ENCODE results near the gene CAPN11.
"Not testable (repeated sequence)": the region's sequence is repeated elsewhere in the genome, so short reads cannot be mapped to it uniquely, and the experiment has no call there.

CAPN11 gene

DNA sequence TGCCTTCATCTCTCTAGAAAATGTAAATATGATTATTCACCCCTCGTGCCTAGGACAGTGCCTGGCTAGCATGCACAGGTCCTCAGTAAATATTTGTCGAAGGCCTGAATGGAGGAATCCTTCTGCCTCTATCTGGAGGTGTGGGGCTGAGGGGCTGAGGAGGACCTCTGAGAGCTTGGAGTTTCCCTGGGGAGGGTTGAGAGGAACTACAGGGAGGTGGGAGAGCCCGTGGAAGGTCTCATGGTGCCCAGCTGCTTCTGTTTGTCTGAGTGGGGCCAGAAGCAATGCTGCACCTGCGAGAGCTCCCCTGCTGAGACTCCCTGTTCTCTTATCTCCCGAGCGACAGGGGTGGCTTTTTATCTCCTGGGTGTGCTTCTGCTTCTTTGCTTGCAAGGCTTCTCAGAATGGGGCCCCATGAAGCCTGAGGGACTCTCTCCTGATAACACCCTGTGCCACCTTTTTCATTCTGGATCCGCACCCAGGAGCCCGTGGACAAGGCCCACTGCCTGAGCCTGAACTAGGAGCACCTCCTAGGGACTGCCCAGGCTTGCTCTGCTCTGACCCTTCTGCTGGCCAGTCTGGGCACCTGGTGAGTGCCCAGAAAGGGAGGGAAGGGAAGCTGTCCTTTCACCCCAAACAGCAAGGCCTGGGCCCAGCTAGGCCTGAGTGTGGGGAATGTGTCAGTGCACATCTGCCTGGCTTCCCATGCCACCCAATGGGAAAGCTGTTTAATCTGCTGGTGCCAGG is 67.1 kb downstream of the CAPN11 start:
- no peak for DNase-seq (ENCODE audit: low spot score)
- no peak for FAIRE-seq

DNA sequence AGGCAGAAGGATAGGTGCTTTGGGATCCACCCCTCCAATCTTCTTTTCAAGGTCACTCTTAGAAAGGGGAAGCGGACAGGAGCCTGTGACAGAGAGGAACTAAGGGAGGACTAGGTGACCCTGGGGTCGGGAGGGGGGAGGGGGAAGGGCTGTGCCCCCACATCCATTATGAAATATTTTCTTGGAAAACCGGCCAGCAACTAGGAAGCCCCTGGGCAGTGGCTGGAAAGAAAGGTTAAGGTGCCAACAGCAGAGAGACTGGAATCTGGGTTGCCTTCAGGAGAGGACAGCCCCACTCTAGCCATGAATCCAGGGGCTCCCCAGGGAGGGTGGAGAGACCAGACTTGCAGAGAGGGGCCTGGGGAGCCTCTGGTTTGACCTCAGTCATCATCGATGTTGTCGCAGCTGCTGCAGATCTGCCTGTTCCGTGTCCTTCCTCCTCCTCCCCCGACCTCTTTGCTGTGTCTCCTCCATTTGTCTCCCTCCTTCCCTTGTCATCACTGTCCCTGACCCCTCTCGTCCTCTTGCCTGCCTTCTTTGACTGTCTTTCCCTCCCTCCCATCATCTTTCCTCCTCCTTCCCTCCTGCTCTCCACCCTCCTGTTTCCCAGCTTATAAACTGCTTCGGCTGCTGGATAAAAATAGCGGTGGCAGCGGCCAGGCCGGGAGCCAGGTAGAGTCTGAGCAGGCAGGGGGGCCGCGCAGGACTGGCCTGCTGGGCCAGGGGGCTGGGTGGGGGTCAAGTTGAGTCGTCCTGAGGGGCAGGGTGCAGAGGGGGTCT is 67.9 kb downstream of the CAPN11 start:
- no peak for DNase-seq (ENCODE audit: low spot score)
- FAIRE-seq, result no peak

DNA sequence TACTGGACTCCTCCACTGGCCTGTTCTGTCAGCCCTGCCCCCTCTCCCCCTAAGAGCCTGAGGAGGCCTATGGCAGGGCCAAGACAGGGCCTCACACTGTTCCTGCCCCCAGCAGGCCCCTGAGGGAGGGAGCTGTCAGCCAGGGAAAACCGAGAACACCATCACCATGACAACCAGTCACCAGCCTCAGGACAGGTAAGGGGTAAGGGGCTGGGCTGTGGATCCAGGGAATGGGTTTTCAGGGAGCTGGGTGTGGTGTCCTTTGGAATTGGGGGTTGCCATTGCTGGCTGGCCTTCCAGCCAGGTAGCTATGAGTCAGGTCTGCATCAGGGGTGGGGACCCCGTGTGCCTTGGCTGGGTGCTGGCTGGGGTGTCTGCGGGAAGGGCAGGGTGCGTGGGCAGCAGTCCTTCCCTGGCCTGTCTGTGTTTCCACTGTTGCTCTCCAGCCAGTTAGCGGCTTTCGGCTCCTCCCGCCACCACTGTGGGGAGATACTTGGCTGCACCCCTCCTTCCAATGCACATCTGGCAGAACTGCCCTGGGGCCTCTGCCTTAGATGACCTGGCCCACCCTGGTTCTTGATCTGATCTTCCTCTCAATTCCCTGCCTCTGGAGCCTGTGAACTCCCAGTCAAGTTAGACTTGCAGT is 68.7 kb downstream of the CAPN11 start:
- DNase-seq (ENCODE audit: low spot score), result no peak
- no peak for FAIRE-seq

DNA sequence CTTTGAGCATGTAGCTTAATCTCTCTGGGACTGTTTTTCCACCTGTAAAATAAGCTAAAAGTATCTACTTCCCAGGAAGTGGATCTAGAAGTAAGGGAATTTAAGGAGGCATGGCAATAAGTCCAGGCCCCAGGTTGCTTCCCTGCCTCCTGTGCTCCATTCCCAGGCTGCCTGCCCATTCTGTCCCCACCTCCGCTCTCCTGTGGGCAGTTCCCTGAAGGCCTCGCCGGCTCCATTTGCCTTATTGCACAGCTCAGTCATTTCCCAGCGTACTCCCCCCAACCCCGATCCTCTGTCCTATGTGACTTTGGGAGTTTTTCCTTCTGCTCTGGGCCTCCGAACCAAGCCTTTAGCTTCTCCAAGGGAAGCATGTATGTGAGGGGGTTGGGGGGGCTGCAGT is 69.4 kb downstream of the CAPN11 start:
- FAIRE-seq (no peak), DNase-seq (ENCODE audit: low spot score) (no peak)

DNA sequence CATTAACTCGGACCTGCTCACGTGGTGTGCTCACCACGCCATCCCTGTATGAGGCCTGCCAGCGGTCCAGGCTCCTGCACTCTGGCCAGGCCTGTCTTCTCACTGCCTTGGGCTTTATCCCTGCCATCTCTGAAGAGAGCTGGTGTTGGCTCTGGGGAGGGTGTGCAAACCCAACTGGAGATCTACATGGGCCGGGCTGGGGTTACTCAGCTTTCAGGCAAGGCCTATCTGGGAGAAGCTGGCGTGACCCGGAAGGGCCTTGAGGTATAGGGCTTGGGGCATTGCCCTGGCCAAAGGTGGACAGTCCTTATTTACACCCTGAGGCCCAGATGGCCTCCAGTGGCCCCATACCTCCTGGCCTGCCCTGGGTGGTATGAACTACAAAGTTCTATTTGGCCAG is 69.8 kb downstream of the CAPN11 start:
- DNase-seq (ENCODE audit: low spot score), result no peak
- FAIRE-seq, result no peak

DNA sequence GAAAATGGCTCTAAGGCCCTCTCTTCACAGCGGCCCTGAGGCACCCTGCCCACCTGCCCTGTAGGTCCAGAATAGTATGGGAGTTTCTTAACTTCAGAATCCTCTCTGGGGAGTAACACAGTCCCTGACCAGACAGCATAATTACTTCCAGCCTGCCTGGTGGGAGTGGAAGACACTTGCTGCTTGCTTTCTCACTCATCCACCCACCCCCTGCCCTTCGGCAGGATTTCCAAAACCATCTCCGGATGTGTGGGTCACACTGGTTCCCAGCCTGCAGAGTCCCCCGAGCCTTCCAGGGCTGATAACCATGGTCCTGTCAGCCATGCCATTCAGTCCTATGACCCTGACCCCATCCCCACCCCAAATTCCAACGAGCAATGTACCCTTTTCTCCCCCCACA is 70.2 kb downstream of the CAPN11 start:
- no peak for FAIRE-seq
- no peak for DNase-seq (ENCODE audit: low spot score)

DNA sequence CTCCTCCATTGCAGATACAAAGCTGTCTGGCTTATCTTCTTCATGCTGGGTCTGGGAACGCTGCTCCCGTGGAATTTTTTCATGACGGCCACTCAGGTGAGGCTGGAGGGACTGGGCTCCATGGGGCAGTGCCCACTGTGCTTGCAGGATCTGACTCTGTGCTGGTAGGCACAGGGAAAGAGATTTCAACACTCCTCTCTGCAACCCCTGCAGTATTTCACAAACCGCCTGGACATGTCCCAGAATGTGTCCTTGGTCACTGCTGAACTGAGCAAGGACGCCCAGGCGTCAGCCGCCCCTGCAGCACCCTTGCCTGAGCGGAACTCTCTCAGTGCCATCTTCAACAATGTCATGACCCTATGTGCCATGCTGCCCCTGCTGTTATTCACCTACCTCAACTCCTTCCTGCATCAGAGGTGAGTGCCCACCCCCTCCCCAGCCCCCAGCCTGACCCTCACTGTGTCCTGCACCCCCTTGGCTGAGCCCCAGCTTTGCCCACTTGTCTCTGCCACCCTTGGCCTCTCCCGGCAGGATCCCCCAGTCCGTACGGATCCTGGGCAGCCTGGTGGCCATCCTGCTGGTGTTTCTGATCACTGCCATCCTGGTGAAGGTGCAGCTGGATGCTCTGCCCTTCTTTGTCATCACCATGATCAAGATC is 70.9 kb downstream of the CAPN11 start:
- FAIRE-seq, result no peak

DNA sequence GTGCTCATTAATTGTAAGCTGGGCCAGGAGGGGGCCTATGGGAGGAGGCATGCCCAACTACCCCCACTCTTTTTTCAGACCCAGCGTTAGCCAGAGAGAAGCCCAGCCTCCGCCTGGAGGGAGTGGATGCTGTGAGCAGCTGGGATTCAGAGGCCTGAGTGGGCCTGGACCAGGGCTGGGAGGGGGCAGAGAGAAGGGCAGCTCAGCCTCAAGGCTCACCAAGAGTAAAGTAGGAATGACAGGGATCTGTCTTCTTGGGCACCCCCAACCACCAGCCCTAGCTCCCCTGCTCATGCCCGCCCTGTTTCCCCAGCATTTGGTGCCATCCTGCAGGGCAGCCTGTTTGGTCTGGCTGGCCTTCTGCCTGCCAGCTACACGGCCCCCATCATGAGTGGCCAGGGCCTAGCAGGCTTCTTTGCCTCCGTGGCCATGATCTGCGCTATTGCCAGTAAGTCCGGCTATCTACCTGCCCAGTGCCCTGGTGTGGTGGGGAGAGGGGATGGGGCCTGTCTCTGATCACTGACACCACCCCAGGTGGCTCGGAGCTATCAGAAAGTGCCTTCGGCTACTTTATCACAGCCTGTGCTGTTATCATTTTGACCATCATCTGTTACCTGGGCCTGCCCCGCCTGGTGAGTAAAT is 71.5 kb downstream of the CAPN11 start:
- FAIRE-seq, result no peak
- no peak for DNase-seq (ENCODE audit: low spot score)

More for the DNA sequence above, 70.9 kb downstream of the CAPN11 start:
- DNase-seq (ENCODE audit: low spot score), result no peak

DNA sequence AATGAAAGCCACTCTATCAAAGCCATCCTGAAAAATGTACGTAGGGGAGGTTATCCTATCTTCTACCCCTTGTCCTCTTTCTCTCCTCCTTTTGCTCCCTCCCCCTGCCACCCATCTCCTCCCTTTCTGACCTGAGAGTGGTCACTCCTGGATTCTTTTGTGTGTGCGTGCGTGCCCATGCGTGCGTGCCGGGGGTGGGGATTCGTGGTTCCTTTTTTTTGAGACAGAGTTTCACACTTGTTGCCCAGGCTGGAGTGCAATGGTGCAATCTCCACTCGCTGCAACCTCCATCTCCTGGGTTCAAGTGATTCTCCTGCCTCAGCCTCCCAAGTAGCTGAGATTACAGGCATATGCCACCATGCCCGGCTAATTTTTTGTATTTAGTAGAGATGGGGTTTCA is 72.8 kb downstream of the CAPN11 start:
- FAIRE-seq; DNase-seq (ENCODE audit: low spot score): not testable (repeated sequence)

DNA sequence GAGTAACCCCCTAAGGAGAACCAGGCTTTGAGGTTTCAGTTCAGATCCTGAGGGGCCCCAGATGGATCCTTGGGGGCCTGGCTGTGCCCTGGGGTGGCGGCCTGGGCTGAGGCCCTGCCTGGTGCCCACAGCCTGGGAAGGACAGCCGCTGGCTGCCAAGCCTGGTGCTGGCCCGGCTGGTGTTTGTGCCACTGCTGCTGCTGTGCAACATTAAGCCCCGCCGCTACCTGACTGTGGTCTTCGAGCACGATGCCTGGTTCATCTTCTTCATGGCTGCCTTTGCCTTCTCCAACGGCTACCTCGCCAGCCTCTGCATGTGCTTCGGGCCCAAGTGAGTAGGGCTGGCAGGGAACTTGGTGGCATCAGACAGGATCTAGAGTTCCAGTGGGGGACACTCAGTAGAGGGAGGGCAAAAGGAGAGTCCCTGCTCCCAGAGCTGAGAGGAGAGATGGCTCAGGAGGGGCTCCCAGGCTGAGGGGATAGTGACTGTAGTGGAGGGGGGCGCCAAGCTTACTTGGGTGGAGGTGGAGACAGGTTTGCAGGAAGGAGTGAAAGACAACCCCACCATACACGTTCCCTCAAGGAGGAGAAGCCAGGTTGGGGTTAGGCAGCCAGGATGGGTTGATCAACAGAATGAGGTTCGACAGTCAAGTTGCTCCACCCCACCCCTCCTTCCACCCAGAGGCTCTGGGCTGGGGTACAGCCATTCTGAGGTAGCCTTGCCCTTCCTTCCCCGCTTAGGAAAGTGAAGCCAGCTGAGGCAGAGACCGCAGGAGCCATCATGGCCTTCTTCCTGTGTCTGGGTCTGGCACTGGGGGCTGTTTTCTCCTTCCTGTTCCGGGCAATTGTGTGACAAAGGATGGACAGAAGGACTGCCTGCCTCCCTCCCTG is 74.3 kb downstream of the CAPN11 start:
- no peak for DNase-seq (ENCODE audit: low spot score)
- no peak for FAIRE-seq

DNA sequence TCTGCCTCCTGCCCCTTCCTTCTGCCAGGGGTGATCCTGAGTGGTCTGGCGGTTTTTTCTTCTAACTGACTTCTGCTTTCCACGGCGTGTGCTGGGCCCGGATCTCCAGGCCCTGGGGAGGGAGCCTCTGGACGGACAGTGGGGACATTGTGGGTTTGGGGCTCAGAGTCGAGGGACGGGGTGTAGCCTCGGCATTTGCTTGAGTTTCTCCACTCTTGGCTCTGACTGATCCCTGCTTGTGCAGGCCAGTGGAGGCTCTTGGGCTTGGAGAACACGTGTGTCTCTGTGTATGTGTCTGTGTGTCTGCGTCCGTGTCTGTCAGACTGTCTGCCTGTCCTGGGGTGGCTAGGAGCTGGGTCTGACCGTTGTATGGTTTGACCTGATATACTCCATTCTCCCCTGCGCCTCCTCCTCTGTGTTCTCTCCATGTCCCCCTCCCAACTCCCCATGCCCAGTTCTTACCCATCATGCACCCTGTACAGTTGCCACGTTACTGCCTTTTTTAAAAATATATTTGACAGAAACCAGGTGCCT is 75.0 kb downstream of the CAPN11 start:
- no peak for FAIRE-seq

More for the DNA sequence above, 75.0 kb downstream of the CAPN11 start:
- DNase-seq (ENCODE audit: low spot score), result no peak
